HepG2 (cell line): ENCODE measurements around the gene HADHA. TPM values are rescaled to one million over a fixed set of nuclear protein-coding genes. Genes with fewer than 3 reads are reported as not detected.

Experiments
- ATAC-seq: fragments of 200-7000 bp; cut with Tn5 transposase; 3 replicates; pipeline ENCODE4 v1.9.1; 2020; ENCODE audit warnings: mild to moderate bottlenecking, moderate library complexity
- BruUV-seq: library from RNA; stranded (reverse); fragments of 400-500 nt; replicated peaks from 2 replicates; lab custom pipeline; 2021; lab: Mats Ljungman, UMichigan
- CTCF ChIA-PET: fragments of 300-600 bp; formaldehyde crosslinking; extraction: SDS; loops from one replicate; lab custom pipeline; 2021; ENCODE audit warnings: low total read pairs, inconsistent platforms, low intra/inter-chr PET ratio; lab: Yijun Ruan, JAX
- POLR2A ChIA-PET: fragments of 350-600 bp; sonication (Branson Sonifier 250); formaldehyde crosslinking; loops from one replicate; lab custom pipeline; 2020; ENCODE audit warnings: antibody characterized with exemption, inconsistent platforms; lab: Yijun Ruan, JAX
- DNase-seq: peaks from one replicate; pipeline ENCODE4 v3.0.0-alpha.2; 2015; ENCODE audit warnings: low spot score
- FAIRE-seq: peaks from 3 replicates; lab custom pipeline; 2011; peaks lifted over from hg19 to GRCh38; lab: Jason Lieb, UNC
- H2AFZ ChIP-seq: one replicate; pipeline ENCODE4 v1.6.1; 2011; ENCODE audit warnings: low read length, inconsistent platforms
- H3K27ac ChIP-seq: fragments of 300-600 bp; 3 replicates; pipeline ENCODE4 v1.8.0; 2011; ENCODE audit warnings: mixed run types, mild to moderate bottlenecking, mixed read lengths, low read length, inconsistent platforms; ENCODE audit not compliant: insufficient read depth; ENCODE audit errors: extremely low read length
- H3K27me3 ChIP-seq, 2 experiments: fragments of 200-600 bp in 1 of 2; 2 replicates in 1 of 2; 3 replicates in 1 of 2; pipeline versions ENCODE4 v1.6.0 to v1.8.0; 2011; ENCODE audit warnings: low read length in 2 of 2, mild to moderate bottlenecking in 2 of 2, moderate library complexity in 2 of 2, inconsistent platforms in 1 of 2; ENCODE audit not compliant: insufficient read depth in 2 of 2, control insufficient read depth in 1 of 2
- H3K36me3 ChIP-seq, 2 experiments: fragments of 200-600 bp in 1 of 2; replicated peaks in 1 of 2; 2 replicates in 1 of 2; 3 replicates in 1 of 2; pipeline versions ENCODE4 v1.5.1 to v1.8.0; 2011; ENCODE audit warnings: low read length in 2 of 2, inconsistent platforms in 1 of 2; ENCODE audit not compliant: insufficient read depth in 2 of 2, control insufficient read depth in 1 of 2
- H3K4me1 ChIP-seq: 2 replicates; pipeline ENCODE4 v1.5.1; 2012; ENCODE audit warnings: low read length, inconsistent platforms; ENCODE audit not compliant: insufficient read depth
- H3K4me2 ChIP-seq: 2 replicates; pipeline ENCODE4 v1.6.0; 2011; ENCODE audit warnings: low read depth, low read length, inconsistent platforms
- H3K4me3 ChIP-seq, 3 experiments: fragments of 200-600 bp in 1 of 3; sonication (generic), shearing (Covaris generic) in 1 of 3; replicated peaks in 1 of 3; 2 replicates each; pipeline ENCODE4 v1.5.1; 2011 to 2016; ENCODE audit warnings: low read length in 3 of 3, inconsistent platforms in 2 of 3, low read depth in 2 of 3, mild to moderate bottlenecking in 2 of 3, control low read depth in 1 of 3, mixed read lengths in 1 of 3; ENCODE audit not compliant: insufficient read depth in 1 of 3
- H3K79me2 ChIP-seq: one replicate; pipeline ENCODE4 v1.6.1; 2011; ENCODE audit warnings: low read length, inconsistent platforms; ENCODE audit not compliant: insufficient read depth
- H3K9ac ChIP-seq: 2 replicates; pipeline ENCODE4 v1.6.0; 2011; ENCODE audit warnings: mild to moderate bottlenecking, low read depth, low read length, inconsistent platforms; ENCODE audit not compliant: insufficient read depth
- H3K9me3 ChIP-seq: 2 replicates; pipeline ENCODE4 v1.5.1; 2012; ENCODE audit warnings: mild to moderate bottlenecking, low read length
- H4K20me1 ChIP-seq: 2 replicates; pipeline ENCODE4 v1.6.0; 2011; ENCODE audit warnings: inconsistent platforms, mild to moderate bottlenecking, low read length, moderate library complexity; ENCODE audit not compliant: insufficient read depth
- FOXJ3 ChIP-seq: sonication (generic); formaldehyde crosslinking; IDR thresholded peaks from 2 replicates; pipeline ENCODE4 v1.4.0; 2020; ENCODE audit warnings: missing genetic modification reagents, mild to moderate bottlenecking, borderline replicate concordance
- GABPA ChIP-seq, 2 experiments: IDR thresholded peaks; 2 replicates each; pipeline ENCODE4 v1.6.1; 2011 to 2016; ENCODE audit warnings: low read depth in 2 of 2, low read length in 1 of 2, missing biosample characterization in 1 of 2, missing genetic modification characterization in 1 of 2
- HOXA3 ChIP-seq: sonication (generic); formaldehyde crosslinking; IDR thresholded peaks from 2 replicates; pipeline ENCODE4 v1.5.0; 2020; ENCODE audit warnings: missing genetic modification reagents
- HOXA7 ChIP-seq: sonication (generic); formaldehyde crosslinking; IDR thresholded peaks from 2 replicates; pipeline ENCODE4 v1.8.1; 2022; ENCODE audit warnings: mild to moderate bottlenecking, missing genetic modification reagents, moderate library complexity
- MIER2 ChIP-seq: IDR thresholded peaks from 2 replicates; pipeline ENCODE4 v1.6.1; 2016; ENCODE audit warnings: missing biosample characterization, missing genetic modification reagents
- ZNF251 ChIP-seq: sonication (generic); formaldehyde crosslinking; IDR thresholded peaks from 2 replicates; pipeline ENCODE4 v1.9.0; 2021; ENCODE audit warnings: mild to moderate bottlenecking, missing genetic modification reagents
- ZNF460 ChIP-seq: sonication (generic); formaldehyde crosslinking; IDR thresholded peaks from 2 replicates; pipeline ENCODE4 v1.5.1; 2020; ENCODE audit warnings: missing genetic modification reagents, mild to moderate bottlenecking, borderline replicate concordance
- ZNF589 ChIP-seq: sonication (generic); formaldehyde crosslinking; conservative IDR thresholded peaks from 2 replicates; pipeline ENCODE4 v1.8.0; 2022; ENCODE audit warnings: mild to moderate bottlenecking, moderate library complexity, missing genetic modification reagents
- ZNF772 ChIP-seq: sonication (generic); formaldehyde crosslinking; IDR thresholded peaks from 2 replicates; pipeline ENCODE4 v1.5.0; 2020; ENCODE audit warnings: mild to moderate bottlenecking, missing genetic modification reagents
- WGBS: methylation state at CpG from one replicate; pipeline ENCODE4 v1.1.6; 2017; ENCODE audit warnings: low lambda C conversion rate; 5-methylcytosine and 5-hydroxymethylcytosine counted together
- in situ Hi-C: cut with HindIII; loops from 2 replicates; pipeline ENCODE4 v1.10.0; 2017; ENCODE audit warnings: low pct_unique_long_range_greater_than_20kb; ENCODE audit not compliant: extremely low pct_ligation_motif_present
- intact Hi-C: fragments of 100-400 bp; cut with micrococcal nuclease; formaldehyde crosslinking; loops from one replicate; pipeline ENCODE4 v1.10.0; 2022; ENCODE audit not compliant: unreplicated experiment
- polyA plus RNA-seq, 8 experiments: library from polyadenylated mRNA; depleted of rRNA in 3 of 8; stranded (reverse) in 7 of 8; unstranded in 1 of 8; fragments of >200 nt; fragmentation: Illumina TruSeq in 4 of 8; extraction: Trizol in 4 of 8; gene quantifications; 2 replicates each; pipeline versions ENCODE4 v1.2.1 to v1.2.3, GENCODE V29; 2011 to 2016; ENCODE audit warnings: low read depth in 4 of 8, missing spikeins in 1 of 8, mixed read lengths in 1 of 8; ENCODE audit not compliant: insufficient read depth in 1 of 8
- total RNA-seq, 5 experiments: library from RNA; depleted of rRNA; stranded (reverse); fragments of >200 nt; fragmentation: Illumina TruSeq; extraction: Trizol; gene quantifications; 2 replicates each; pipeline ENCODE4 v1.2.3, GENCODE V29; 2016; ENCODE audit warnings: low read depth in 1 of 5

The HADHA gene
- total and polyA plus RNA-seq, 2 of the 13 experiments (the other 11 are each of a cell fraction or from before 2014, with no cell fraction given): 102 to 270 TPM

GRCh38 chr2:26276484-26277227 is 32.2 kb upstream of the HADHA start:
- Histone ChIP-seq H3K9me3 (no peaks in the 10 kb centered on the region), H3K9ac (no peak overlapping the region), H3K4me2 (no peak overlapping the region), H3K4me1 (peaks cover 14% of the 10 kb centered on the region), H3K79me2 (no peaks in the 10 kb centered on the region), H3K27me3 (no peaks in the 10 kb centered on the region), H3K4me3 (no peak overlapping the region), H4K20me1 (no peaks in the 10 kb centered on the region), H3K27ac (no peak overlapping the region), H2AFZ (no peak overlapping the region), H3K36me3 (peaks cover 32 to 74% of the 10 kb centered on the region in 2 experiments)
- BruUV-seq: no TSS peak
- WGBS: 91% methylated on average over 4 of the region's 4 CpGs
- intact Hi-C loops (no loop called here), in situ Hi-C loops (no loop called here)
- FAIRE-seq: no peak
- ATAC-seq: no peak
- TF ChIP-seq FOXJ3 (no peak), ZNF772 (CRISPR knock-in tag) (no peak), HOXA3 (CRISPR knock-in tag) (no peak), GABPA (IDR thresholded peaks at IDR 0.05; ENCODE audit: low read depth, low read length) (no peak), GABPA (CRISPR knock-in tag; IDR thresholded peaks at IDR 0.05; ENCODE audit: low read depth) (no peak), ZNF460 (CRISPR knock-in tag) (no peak), MIER2 (CRISPR knock-in tag) (no peak), ZNF251 (CRISPR knock-in tag) (no peak), ZNF589 (no peak), HOXA7 (CRISPR knock-in tag) (no peak)
- DNase-seq: no peak
- ChIA-PET POLR2A (no interaction called here), CTCF (no interaction called here)
